SK-N-SH treated with all-trans-retinoic acid at 6 μM for 48 hours (cell line): ENCODE data around the gene MRPL2.
A peak's percentile ranks its signal among the peaks of the same experiment; 100 is the strongest.

Experiments
- ATAC-seq: fragments of 200-7000 bp; cut with Tn5 transposase; 3 replicates; pipeline ENCODE4 v1.9.1; 2020; ENCODE audit warnings: mild to moderate bottlenecking, moderate library complexity
- ARNTL ChIP-seq: fragments of 450-650 bp; formaldehyde crosslinking; IDR thresholded peaks from 2 replicates; pipeline ENCODE4 v1.5.0; 2020; ENCODE audit warnings: low read depth, mild to moderate bottlenecking, moderate library complexity, borderline replicate concordance
- BACH2 ChIP-seq: fragments of 250-450 bp; sonication (Bioruptor Pico); IDR thresholded peaks from 2 replicates; pipeline ENCODE4 v1.9.0; 2021; ENCODE audit warnings: mild to moderate bottlenecking, borderline replicate concordance
- CREB5 ChIP-seq: fragments of 250-450 bp; sonication (Bioruptor Pico); IDR thresholded peaks from 2 replicates; pipeline ENCODE4 v1.5.1; 2020; ENCODE audit warnings: low read depth, mild to moderate bottlenecking, moderate library complexity
- CSDC2 ChIP-seq: fragments of 250-450 bp; sonication (Bioruptor Pico); IDR thresholded peaks from 2 replicates; pipeline ENCODE4 v1.5.0; 2020; ENCODE audit warnings: mild to moderate bottlenecking, moderate library complexity
- ESRRG ChIP-seq: fragments of 250-450 bp; sonication (Bioruptor Pico); IDR thresholded peaks from 2 replicates; pipeline ENCODE4 v1.6.1; 2021; ENCODE audit warnings: mild to moderate bottlenecking
- GLIS3 ChIP-seq: fragments of 250-450 bp; sonication (Bioruptor Pico); IDR thresholded peaks from 2 replicates; pipeline ENCODE4 v1.5.0; 2020; ENCODE audit warnings: mild to moderate bottlenecking, moderate library complexity
- ISL1 ChIP-seq: fragments of 250-450 bp; sonication (Bioruptor Pico); IDR thresholded peaks from 2 replicates; pipeline ENCODE4 v2.1.2; 2022; ENCODE audit warnings: mild to moderate bottlenecking, moderate library complexity
- OSR1 ChIP-seq: fragments of 250-450 bp; sonication (Bioruptor Pico); IDR thresholded peaks from 2 replicates; pipeline ENCODE4 v1.8.0; 2022; ENCODE audit warnings: moderate library complexity, mild to moderate bottlenecking, inconsistent platforms
- PATZ1 ChIP-seq: fragments of 250-450 bp; sonication (Bioruptor Pico); IDR thresholded peaks from 2 replicates; pipeline ENCODE4 v1.8.0; 2020; ENCODE audit warnings: mild to moderate bottlenecking, moderate library complexity, borderline replicate concordance
- PPARA ChIP-seq: fragments of 250-450 bp; sonication (Bioruptor Pico); IDR thresholded peaks from 2 replicates; pipeline ENCODE4 v1.5.0; 2020; ENCODE audit warnings: mild to moderate bottlenecking, borderline replicate concordance
- RARB ChIP-seq: fragments of 250-450 bp; sonication (Bioruptor Pico); IDR thresholded peaks from 2 replicates; pipeline ENCODE4 v1.8.0; 2021; ENCODE audit warnings: mild to moderate bottlenecking, moderate library complexity
- SNAI2 ChIP-seq: fragments of 250-450 bp; sonication (Bioruptor Pico); IDR thresholded peaks from 2 replicates; pipeline ENCODE4 v1.5.0; 2020; ENCODE audit warnings: mild to moderate bottlenecking, moderate library complexity
- TCF4 ChIP-seq: fragments of 250-450 bp; sonication (Bioruptor Pico); IDR thresholded peaks from 2 replicates; pipeline ENCODE4 v1.8.0; 2021; ENCODE audit warnings: mild to moderate bottlenecking, moderate library complexity, borderline replicate concordance
- TOX ChIP-seq: fragments of 250-450 bp; sonication (Bioruptor Pico); IDR thresholded peaks from 2 replicates; pipeline ENCODE4 v1.8.0; 2021; ENCODE audit warnings: mild to moderate bottlenecking, moderate library complexity, borderline replicate concordance
- ZC3H10 ChIP-seq: fragments of 250-450 bp; sonication (Bioruptor Pico); IDR thresholded peaks from 2 replicates; pipeline ENCODE4 v1.5.1; 2021; ENCODE audit warnings: mild to moderate bottlenecking, moderate library complexity
- ZFP3 ChIP-seq: fragments of 250-450 bp; sonication (Bioruptor Pico); IDR thresholded peaks from 2 replicates; pipeline ENCODE4 v1.5.0; 2020; ENCODE audit warnings: mild to moderate bottlenecking, moderate library complexity
- ZFP30 ChIP-seq: fragments of 450-650 bp; formaldehyde crosslinking; IDR thresholded peaks from 2 replicates; pipeline ENCODE4 v1.5.0; 2022; ENCODE audit warnings: mild to moderate bottlenecking, moderate library complexity
- ZNF565 ChIP-seq: fragments of 450-650 bp; formaldehyde crosslinking; conservative IDR thresholded peaks from 2 replicates; pipeline ENCODE4 v1.5.0; 2020; ENCODE audit warnings: low read depth, mild to moderate bottlenecking, moderate library complexity
- ZNF70 ChIP-seq: fragments of 450-650 bp; formaldehyde crosslinking; IDR thresholded peaks from 2 replicates; pipeline ENCODE4 v1.5.0; 2020; ENCODE audit warnings: mild to moderate bottlenecking, moderate library complexity
- ZNF8 ChIP-seq: fragments of 450-650 bp; formaldehyde crosslinking; IDR thresholded peaks from 2 replicates; pipeline ENCODE4 v1.5.0; 2020; ENCODE audit warnings: mild to moderate bottlenecking, moderate library complexity
- TF ChIP-seq, protein P1 (sequence below): fragments of 250-450 bp; sonication (Bioruptor Pico); IDR thresholded peaks from 2 replicates; pipeline ENCODE4 v1.8.0; 2021; ENCODE audit warnings: low read depth, mild to moderate bottlenecking, moderate library complexity, borderline replicate concordance
- TF ChIP-seq, protein P2 (sequence below): fragments of 250-450 bp; sonication (Bioruptor Pico); IDR thresholded peaks from 2 replicates; pipeline ENCODE4 v1.5.1; 2021; ENCODE audit warnings: mild to moderate bottlenecking, moderate library complexity

The MRPL2 gene

DNA sequence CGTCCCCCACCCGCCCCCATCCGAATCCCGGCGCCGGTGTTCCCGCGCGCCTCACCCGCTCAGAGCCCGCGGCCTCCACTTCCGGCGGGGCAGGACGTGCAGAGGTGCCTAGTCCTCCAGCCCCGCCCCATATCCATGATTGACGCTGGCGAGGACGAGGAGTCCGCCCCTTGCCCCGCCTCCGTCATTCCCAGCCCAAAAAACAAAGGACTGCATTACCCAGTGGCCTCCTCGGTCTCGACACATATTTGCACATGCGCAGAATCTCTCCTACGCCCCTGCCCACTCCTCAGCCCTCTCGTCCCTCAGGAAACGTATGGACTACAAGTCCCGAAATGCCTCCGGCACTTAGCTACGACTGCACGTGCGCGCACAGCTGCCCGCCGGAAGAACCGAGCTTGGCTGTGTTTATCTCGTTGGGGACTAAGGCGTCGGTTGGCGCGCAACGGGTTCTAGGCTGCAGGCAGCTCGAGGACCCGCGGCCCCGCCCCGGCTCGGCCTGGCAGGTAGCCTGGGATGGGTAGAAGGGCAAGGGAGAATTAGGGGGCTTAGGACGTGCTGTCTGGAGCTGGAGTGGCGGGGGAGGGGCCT is 45.3 kb downstream of the MRPL2 start, which contains the start of the genes KLHDC3 and MEA1:
KLHDC3 (plus strand) TSS at position 407 of the 591 bp plus-strand sequence. CDS start 2,944 bp downstream, outside the sequence.
MEA1 (minus strand) TSS at position 104 of the 591 bp plus-strand sequence. CDS start 133 bp downstream, outside the sequence.
- TF ChIP-seq CREB5 (CRISPR knock-in tag), result no peak
- no peak for TF ChIP-seq ZNF70
- TF ChIP-seq ESRRG (CRISPR knock-in tag), result no peak
- ATAC-seq, result peak; percentile 93

DNA sequence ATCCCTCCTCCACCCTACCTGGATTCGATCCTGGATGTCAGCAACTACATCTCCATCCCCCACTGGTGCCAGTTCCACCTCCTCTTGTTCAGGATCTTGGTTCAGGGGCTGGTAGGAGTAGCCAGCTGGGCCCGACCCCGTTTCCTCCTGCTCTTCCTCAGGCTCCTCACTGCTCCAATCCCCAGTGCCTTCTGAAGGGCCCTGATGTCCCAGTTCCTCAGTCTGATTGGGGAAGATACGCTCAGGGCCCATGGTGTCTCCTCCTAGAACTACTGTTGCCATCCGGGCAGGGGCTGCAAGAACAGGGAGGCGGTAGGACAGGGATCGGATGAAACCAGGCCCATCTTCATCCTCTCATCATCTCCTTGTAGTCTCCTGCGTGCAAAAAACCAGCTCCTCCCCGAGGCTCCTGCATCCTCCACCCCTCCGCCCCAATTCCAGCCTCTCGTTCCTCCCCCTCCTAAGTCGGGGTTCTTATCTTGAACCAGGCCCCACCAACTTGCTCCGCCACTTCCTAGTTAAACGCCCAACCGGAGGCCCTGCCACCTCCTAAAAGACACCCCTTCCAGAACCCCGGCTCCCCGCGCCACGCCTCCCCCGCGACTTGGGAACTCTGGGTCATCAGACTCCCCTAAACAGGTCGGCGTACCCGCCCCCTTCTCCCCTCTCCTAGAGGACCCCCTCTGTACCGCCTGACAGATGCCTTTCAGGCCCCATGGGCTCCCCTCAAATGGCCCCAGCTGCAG is 46.0 kb downstream of the MRPL2 start:
- peak; percentile 39 for ATAC-seq
- TF ChIP-seq ZNF70 (no peak), GLIS3 (CRISPR knock-in tag) (no peak), TCF4 (CRISPR knock-in tag) (no peak), ESRRG (CRISPR knock-in tag) (no peak), ZFP3 (CRISPR knock-in tag) (no peak), ARNTL (CRISPR knock-in tag) (no peak), PPARA (CRISPR knock-in tag) (no peak), ZNF8 (CRISPR knock-in tag) (no peak)

DNA sequence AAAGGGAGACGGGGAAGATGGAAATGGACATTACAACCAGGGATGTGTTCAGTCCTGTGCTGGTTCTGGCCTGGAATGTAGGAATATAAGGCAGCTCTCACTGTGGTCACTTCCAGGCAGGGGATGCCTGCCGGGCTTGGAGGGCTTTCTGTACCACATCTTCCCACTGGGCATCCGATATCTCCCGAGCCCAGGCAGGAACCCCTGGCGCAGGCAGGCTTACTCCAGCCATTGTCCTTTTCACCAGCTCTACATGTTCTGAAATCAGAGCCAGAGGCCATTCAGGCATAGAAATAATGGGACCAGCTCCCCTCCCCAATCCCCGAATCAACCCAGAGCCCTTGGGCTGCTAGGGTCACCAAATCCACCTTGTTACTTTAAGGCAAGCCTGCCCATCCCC is 46.9 kb downstream of the MRPL2 start:
- TF ChIP-seq, protein P1, sequence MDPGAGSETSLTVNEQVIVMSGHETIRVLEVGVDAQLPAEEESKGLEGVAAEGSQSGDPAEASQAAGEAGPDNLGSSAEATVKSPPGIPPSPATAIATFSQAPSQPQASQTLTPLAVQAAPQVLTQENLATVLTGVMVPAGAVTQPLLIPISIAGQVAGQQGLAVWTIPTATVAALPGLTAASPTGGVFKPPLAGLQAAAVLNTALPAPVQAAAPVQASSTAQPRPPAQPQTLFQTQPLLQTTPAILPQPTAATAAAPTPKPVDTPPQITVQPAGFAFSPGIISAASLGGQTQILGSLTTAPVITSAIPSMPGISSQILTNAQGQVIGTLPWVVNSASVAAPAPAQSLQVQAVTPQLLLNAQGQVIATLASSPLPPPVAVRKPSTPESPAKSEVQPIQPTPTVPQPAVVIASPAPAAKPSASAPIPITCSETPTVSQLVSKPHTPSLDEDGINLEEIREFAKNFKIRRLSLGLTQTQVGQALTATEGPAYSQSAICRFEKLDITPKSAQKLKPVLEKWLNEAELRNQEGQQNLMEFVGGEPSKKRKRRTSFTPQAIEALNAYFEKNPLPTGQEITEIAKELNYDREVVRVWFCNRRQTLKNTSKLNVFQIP (CRISPR knock-in tag), result no peak
- no peak for TF ChIP-seq BACH2 (CRISPR knock-in tag)
- TF ChIP-seq GLIS3 (CRISPR knock-in tag), result no peak
- no peak for TF ChIP-seq RARB
- TF ChIP-seq PATZ1 (CRISPR knock-in tag), result no peak
- no peak for TF ChIP-seq CREB5 (CRISPR knock-in tag)
- TF ChIP-seq ESRRG (CRISPR knock-in tag), result no peak
- no peak for TF ChIP-seq ZC3H10
- TF ChIP-seq ARNTL (CRISPR knock-in tag), result no peak
- TF ChIP-seq TOX, result no peak
- TF ChIP-seq CSDC2 (CRISPR knock-in tag), result no peak
- TF ChIP-seq PPARA (CRISPR knock-in tag), result no peak
- TF ChIP-seq TCF4 (CRISPR knock-in tag), result no peak
- TF ChIP-seq ZFP3 (CRISPR knock-in tag), result no peak
- TF ChIP-seq OSR1 (CRISPR knock-in tag), result no peak
- TF ChIP-seq, protein P2, sequence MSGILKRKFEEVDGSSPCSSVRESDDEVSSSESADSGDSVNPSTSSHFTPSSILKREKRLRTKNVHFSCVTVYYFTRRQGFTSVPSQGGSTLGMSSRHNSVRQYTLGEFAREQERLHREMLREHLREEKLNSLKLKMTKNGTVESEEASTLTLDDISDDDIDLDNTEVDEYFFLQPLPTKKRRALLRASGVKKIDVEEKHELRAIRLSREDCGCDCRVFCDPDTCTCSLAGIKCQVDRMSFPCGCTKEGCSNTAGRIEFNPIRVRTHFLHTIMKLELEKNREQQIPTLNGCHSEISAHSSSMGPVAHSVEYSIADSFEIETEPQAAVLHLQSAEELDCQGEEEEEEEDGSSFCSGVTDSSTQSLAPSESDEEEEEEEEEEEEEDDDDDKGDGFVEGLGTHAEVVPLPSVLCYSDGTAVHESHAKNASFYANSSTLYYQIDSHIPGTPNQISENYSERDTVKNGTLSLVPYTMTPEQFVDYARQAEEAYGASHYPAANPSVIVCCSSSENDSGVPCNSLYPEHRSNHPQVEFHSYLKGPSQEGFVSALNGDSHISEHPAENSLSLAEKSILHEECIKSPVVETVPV (CRISPR knock-in tag), result no peak
- TF ChIP-seq ZFP30 (CRISPR knock-in tag), result no peak
- no peak for TF ChIP-seq ZNF565
- no peak for TF ChIP-seq SNAI2 (CRISPR knock-in tag)
- TF ChIP-seq ISL1 (CRISPR knock-in tag), result no peak
- ATAC-seq, result no peak
